Measurements from ENCODE around the gene XG.

The XG gene

GRCh38 chrX:2823795-2824386 lies 72.1 kb downstream of the XG start:
- no peak for DNase-seq

- no peak for DNase-seq
These were observed 73.0 kb downstream of the XG start for GRCh38 chrX:2824886-2825285.

GRCh38 chrX:2828344-2828958 lies 76.6 kb downstream of the XG start, which contains the start of gene GYG2:
GYG2 (plus strand) TSS chrX:2828930; CDS start chrX:2830189, 1,259 bp downstream.
- DNase-seq = no peak

GRCh38 chrX:2828959-2829411 lies 77.1 kb downstream of the XG start:
- no peak for DNase-seq

GRCh38 chrX:2829469-2830246 lies 77.8 kb downstream of the XG start:
- no peak for DNase-seq

- no peak for DNase-seq
These were observed 79.8 kb downstream of the XG start for GRCh38 chrX:2831471-2832228.

- DNase-seq = no peak
These were observed 86.1 kb downstream of the XG start for GRCh38 chrX:2837961-2838360.

- DNase-seq = no peak
These were observed 89.1 kb downstream of the XG start for GRCh38 chrX:2840961-2841360.

GRCh38 chrX:2841537-2841936 lies 89.7 kb downstream of the XG start:
- no peak for DNase-seq

GRCh38 chrX:2846992-2847391 lies 95.2 kb downstream of the XG start:
- DNase-seq = no peak

GRCh38 chrX:2848871-2849301 lies 97.0 kb downstream of the XG start:
- DNase-seq = no peak

GRCh38 chrX:2854918-2855317 lies 103.1 kb downstream of the XG start:
- DNase-seq = no peak

GRCh38 chrX:2855761-2856160 lies 103.9 kb downstream of the XG start:
- no peak for DNase-seq

- no peak for DNase-seq
These were observed 105.7 kb downstream of the XG start for GRCh38 chrX:2857566-2857965.

GRCh38 chrX:2859197-2859797 lies 107.5 kb downstream of the XG start:
- no peak for DNase-seq

- DNase-seq = no peak
These were observed 110.6 kb downstream of the XG start for GRCh38 chrX:2862404-2862803.

- no peak for DNase-seq
These were observed 111.8 kb downstream of the XG start for GRCh38 chrX:2863646-2864045.
